Thoracic aorta (tissue), 2 donors: Measurements from ENCODE around the gene PRPSAP1. TPM values are rescaled to one million over a fixed set of nuclear protein-coding genes. Genes with fewer than 3 reads are reported as not detected.
"Not testable (repeated sequence)": the region's sequence is repeated elsewhere in the genome, so short reads cannot be mapped to it uniquely, and the experiment has no call there.

Experiments
- ATAC-seq: fragments of 150-250 bp; one replicate; pipeline ENCODE4 v1.8.0; 2017; ENCODE audit warnings: low read depth; ENCODE audit not compliant: insufficient number of reproducible peaks, low FRiP score
- DNase-seq: peaks from one replicate; pipeline ENCODE4 v3.0.0-alpha.2; 2020; ENCODE audit warnings: low spot score
- H3K27ac ChIP-seq, 2 donors: fragments of 200-600 bp; sonication (generic); 1 replicate in 1 of 2; 2 replicates in 1 of 2; pipeline ENCODE4 v1.5.1; 2016; ENCODE audit warnings: mild to moderate bottlenecking in 2 of 2, moderate library complexity in 2 of 2
- H3K27me3 ChIP-seq: fragments of 200-600 bp; sonication (generic); replicated peaks from 2 replicates; pipeline ENCODE4 v1.6.0; 2016; ENCODE audit warnings: mild to moderate bottlenecking; ENCODE audit not compliant: insufficient read depth
- H3K36me3 ChIP-seq: fragments of 200-600 bp; sonication (generic); one replicate; pipeline ENCODE4 v1.5.1; 2016
- H3K4me1 ChIP-seq, 2 donors: fragments of 200-600 bp; sonication (generic); 1 replicate in 1 of 2; 2 replicates in 1 of 2; pipeline versions ENCODE4 v1.5.1 to v1.6.0; 2016; ENCODE audit warnings: low read depth in 2 of 2, mild to moderate bottlenecking in 1 of 2; ENCODE audit not compliant: control insufficient read depth in 1 of 2
- H3K4me3 ChIP-seq: fragments of 200-600 bp; sonication (generic); 2 replicates; pipeline ENCODE4 v1.5.1; 2016; ENCODE audit warnings: mild to moderate bottlenecking
- H3K9me3 ChIP-seq: fragments of 200-600 bp; sonication (generic); 2 replicates; pipeline ENCODE4 v1.5.1; 2016
- total RNA-seq, 2 donors: library from RNA; depleted of rRNA; stranded (reverse); fragments of >200 nt; gene quantifications; one replicate each; pipeline versions ENCODE4 v1.1.0 to v1.2.3, GENCODE V29; 2016
- TF ChIP-seq, protein P1 (sequence below): fragments of 200-600 bp; sonication (generic); IDR thresholded peaks from one replicate; pipeline ENCODE4 v1.5.1; 2019; ENCODE audit warnings: antibody characterized with exemption

PRPSAP1 gene
- total RNA-seq, 2 donors from 2014 or later = 57.8 to 83.9 TPM

DNA sequence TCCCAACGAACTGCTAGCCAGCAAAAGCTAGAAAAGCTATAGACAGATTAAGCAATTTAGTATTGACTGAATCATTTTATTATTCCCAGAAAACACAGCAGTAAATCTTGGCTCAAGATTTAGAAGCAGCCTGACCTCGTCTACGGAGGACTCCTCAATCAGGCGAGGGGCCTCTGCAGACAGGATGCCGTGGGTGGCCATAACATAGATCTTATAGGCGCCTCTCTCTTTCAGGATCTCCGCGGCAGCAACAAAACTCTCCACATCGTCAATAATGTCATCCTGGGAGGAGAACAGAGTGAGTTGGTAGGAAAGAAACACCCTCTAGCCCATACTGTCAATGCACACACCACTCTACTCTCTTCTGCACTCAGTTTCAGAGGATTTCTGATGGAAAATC, 41.0 kb downstream of the PRPSAP1 start:
- Histone ChIP-seq H3K27me3 (no peaks in the 10 kb centered on the region), H3K27ac (no peak overlapping the region), H3K9me3 (no peaks in the 10 kb centered on the region), H3K36me3 (peaks cover 27% of the 10 kb centered on the region), H3K4me3 (no peak overlapping the region), H3K4me1 (no peaks in the 10 kb centered on the region)
- TF ChIP-seq, protein P1, sequence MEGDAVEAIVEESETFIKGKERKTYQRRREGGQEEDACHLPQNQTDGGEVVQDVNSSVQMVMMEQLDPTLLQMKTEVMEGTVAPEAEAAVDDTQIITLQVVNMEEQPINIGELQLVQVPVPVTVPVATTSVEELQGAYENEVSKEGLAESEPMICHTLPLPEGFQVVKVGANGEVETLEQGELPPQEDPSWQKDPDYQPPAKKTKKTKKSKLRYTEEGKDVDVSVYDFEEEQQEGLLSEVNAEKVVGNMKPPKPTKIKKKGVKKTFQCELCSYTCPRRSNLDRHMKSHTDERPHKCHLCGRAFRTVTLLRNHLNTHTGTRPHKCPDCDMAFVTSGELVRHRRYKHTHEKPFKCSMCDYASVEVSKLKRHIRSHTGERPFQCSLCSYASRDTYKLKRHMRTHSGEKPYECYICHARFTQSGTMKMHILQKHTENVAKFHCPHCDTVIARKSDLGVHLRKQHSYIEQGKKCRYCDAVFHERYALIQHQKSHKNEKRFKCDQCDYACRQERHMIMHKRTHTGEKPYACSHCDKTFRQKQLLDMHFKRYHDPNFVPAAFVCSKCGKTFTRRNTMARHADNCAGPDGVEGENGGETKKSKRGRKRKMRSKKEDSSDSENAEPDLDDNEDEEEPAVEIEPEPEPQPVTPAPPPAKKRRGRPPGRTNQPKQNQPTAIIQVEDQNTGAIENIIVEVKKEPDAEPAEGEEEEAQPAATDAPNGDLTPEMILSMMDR = no peak
- DNase-seq (no peak), ATAC-seq (no peak)

DNA sequence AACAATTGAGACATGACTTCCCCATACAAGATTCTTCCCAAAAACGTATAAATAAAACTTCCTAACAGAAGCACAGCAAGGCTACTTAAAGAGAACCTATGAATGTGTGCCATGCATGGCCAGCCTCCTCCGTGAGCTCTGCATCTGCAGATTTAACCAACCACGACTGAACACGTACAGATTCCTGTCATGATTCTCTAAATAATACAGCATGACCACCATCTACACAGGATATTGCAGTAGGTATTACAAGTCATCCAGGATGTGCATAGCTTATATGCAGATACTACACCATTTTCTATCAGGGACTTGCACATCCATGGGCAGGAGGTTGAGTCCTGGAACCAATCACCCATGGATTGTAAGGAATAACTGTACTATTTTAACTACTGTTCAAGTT, 44.3 kb downstream of the PRPSAP1 start:
- TF ChIP-seq, protein P1 = no peak
- Histone ChIP-seq H3K4me3 (no peak overlapping the region), H3K9me3 (no peaks in the 10 kb centered on the region), H3K4me1 (no peaks in the 10 kb centered on the region), H3K27ac (no peak overlapping the region), H3K36me3 (peaks cover 27% of the 10 kb centered on the region), H3K27me3 (no peaks in the 10 kb centered on the region)
- no peak for DNase-seq
- no peak for ATAC-seq

DNA sequence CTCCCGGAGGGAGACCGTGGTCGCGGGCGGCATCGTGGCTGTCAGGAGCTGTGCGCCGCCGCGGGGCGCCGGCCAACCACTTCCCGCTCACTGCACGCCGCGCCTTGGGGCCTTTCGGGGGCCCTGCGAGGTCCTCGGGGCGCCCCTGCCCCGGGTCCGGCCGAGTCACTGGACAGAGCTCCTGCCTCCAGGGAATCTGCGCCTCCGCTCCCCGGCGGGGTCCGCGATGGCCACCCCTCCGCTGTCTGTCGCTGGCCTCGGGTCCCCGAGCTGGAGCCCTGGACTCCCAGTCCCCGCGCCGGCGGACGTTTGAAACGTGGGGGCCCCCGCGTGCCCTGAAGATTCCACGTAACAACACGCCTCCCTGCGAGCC, 45.8 kb downstream of the PRPSAP1 start, which contains the start of gene QRICH2:
TSS of gene QRICH2 (minus strand) at position 311 of the 373 bp plus-strand sequence. CDS start at position 33, 278 bp downstream.
- H3K27ac ChIP-seq = no peak within 1 kb of the TSS
- no peaks in the 10 kb centered on the region for H3K9me3 ChIP-seq
- H3K36me3 ChIP-seq = peaks cover 22% of the 10 kb centered on the region
- DNase-seq = no peak
- no peak within 1 kb of the TSS for H3K4me3 ChIP-seq
- TF ChIP-seq, protein P1 = no peak
- ATAC-seq = no peak
- no peaks in the 10 kb centered on the region for H3K27me3 ChIP-seq
- H3K4me1 ChIP-seq = no peaks in the 10 kb centered on the region

DNA sequence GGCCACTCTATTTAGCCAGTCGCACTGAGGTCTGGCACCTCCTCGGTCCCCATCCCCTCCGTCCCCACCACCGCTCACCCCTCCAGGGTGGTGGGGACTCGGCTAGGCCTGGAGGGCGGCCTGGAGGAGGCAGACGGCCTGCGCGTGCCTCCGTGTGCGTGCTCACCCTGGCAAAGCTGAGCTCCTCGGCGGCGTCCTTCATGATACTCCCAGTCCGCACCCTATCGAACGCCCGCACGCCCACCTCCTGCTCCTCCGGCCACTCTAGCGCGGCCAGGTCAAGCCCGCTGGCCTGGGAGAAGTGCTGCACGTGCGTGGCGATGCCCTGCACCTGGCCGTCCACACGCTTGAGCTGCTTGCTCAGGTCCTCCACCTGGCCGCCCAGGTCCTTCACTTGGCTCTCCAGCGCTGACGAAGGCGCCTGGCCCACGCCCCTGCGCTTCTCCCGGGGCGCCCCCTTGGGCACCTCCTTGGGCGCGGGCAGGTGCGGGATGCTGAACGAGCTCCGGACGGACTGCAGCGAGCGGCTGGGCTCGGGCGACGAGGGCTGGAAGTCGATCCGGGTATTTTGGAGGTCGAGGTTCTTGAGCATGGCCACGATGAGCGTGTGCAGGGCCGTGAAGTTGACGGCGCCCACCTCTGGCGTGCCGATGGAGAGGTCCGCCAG, 46.3 kb downstream of the PRPSAP1 start:
- DNase-seq (no peak), ATAC-seq (no peak)
- TF ChIP-seq, protein P1 = no peak
- Histone ChIP-seq H3K27me3 (no peaks in the 10 kb centered on the region), H3K9me3 (no peaks in the 10 kb centered on the region), H3K36me3 (peaks cover 17% of the 10 kb centered on the region), H3K27ac (no peak overlapping the region), H3K4me3 (no peak overlapping the region), H3K4me1 (no peaks in the 10 kb centered on the region)

DNA sequence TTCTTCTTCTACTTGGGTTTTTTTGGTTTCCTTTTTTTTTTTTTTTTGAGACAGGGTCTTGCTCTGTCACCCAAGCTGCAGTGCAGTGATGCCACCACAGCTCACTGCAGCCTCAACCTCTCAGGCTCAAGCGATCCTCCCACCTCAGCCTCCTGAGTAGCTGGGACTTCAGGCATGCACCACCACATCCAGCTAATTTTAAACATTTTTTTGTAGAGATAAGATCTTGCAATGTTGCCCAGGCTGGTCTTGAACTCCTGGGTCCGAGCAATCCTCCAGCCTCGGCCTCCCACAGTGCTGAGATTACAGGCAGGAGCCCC, 48.6 kb downstream of the PRPSAP1 start:
- not testable (repeated sequence) for H3K27ac ChIP-seq, ATAC-seq, H3K27me3 ChIP-seq, H3K36me3 ChIP-seq, H3K4me1 ChIP-seq, H3K9me3 ChIP-seq, H3K4me3 ChIP-seq, DNase-seq
